Mesodermal cell (in vitro differentiated cells): Measurements from ENCODE around the gene GALNT9.

Source experiments
- H3K27ac ChIP-seq: 2 replicates; pipeline ENCODE4 v1.7.0; 2013; ENCODE audit warnings: mild to moderate bottlenecking, low read depth, low read length, moderate library complexity; ENCODE audit not compliant: severe bottlenecking
- H3K36me3 ChIP-seq: 2 replicates; pipeline ENCODE4 v1.7.1; 2013; ENCODE audit warnings: mild to moderate bottlenecking, low read length, moderate library complexity; ENCODE audit not compliant: control insufficient read depth, insufficient read depth
- H3K4me1 ChIP-seq: one replicate; pipeline ENCODE4 v1.7.1; 2013; ENCODE audit warnings: mild to moderate bottlenecking, low read length; ENCODE audit not compliant: insufficient read depth, control insufficient read depth, poor library complexity, severe bottlenecking
- H3K4me3 ChIP-seq: 2 replicates; pipeline ENCODE4 v1.7.0; 2013; ENCODE audit warnings: low read length, control low read depth, mild to moderate bottlenecking; ENCODE audit not compliant: insufficient read depth, poor library complexity, severe bottlenecking; ENCODE audit errors: extremely low read depth
- H3K9me3 ChIP-seq: 2 replicates; pipeline ENCODE4 v1.7.1; 2013; ENCODE audit warnings: mild to moderate bottlenecking, low read length, moderate library complexity; ENCODE audit not compliant: control insufficient read depth
- WGBS, 2 experiments: methylation state at CpG; one replicate each; pipeline ENCODE4 v1.1.5; 2013; ENCODE audit warnings: missing lambda C conversion rate in 2 of 2; ENCODE audit not compliant: insufficient coverage in 2 of 2; 5-methylcytosine and 5-hydroxymethylcytosine counted together

The GALNT9 gene

GRCh38 chr12:132316497-132317232, 12.7 kb downstream of the GALNT9 start:
- H3K36me3 ChIP-seq, result no peaks in the 10 kb centered on the region
- no peak overlapping the region for H3K4me3 ChIP-seq

GRCh38 chr12:132315951-132316350, 13.4 kb downstream of the GALNT9 start:
- Histone ChIP-seq H3K27ac (no peak overlapping the region), H3K4me1 (no peaks in the 10 kb centered on the region), H3K4me3 (no peak overlapping the region), H3K36me3 (no peaks in the 10 kb centered on the region), H3K9me3 (peaks cover 54% of the 10 kb centered on the region)
- WGBS, 2 experiments, result 76 to 78% methylated on average over 17 to 20 of the region's 20 CpGs

More at GRCh38 chr12:132316497-132317232, 12.7 kb downstream of the GALNT9 start:
- H3K4me1 ChIP-seq, result no peaks in the 10 kb centered on the region
- WGBS, 2 experiments, result 77 to 80% methylated on average over 10 to 14 of the region's 17 CpGs
- H3K9me3 ChIP-seq, result peaks cover 47% of the 10 kb centered on the region
- H3K27ac ChIP-seq, result no peak overlapping the region

DNA sequence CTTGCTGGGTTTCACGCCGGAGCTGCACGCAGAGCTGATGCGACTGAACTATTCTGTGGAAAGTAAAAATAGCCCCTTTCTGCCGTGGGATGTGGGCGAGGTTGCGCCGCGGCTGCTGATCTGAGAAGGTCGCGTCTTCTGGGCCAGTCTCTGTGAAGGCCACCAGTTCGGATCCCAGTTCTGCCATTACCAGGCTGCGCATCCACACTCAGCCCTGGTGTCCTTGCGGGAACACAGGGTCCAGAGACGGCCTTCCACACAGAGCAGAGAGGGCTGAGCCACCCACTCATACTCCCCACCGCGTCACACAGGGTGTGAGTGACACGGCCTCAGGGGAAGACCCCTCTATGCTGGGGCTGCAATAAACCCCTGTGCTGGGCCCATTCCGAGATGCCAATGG, 13.9 kb downstream of the GALNT9 start:
- Histone ChIP-seq H3K4me1 (no peaks in the 10 kb centered on the region), H3K27ac (no peak overlapping the region), H3K36me3 (no peaks in the 10 kb centered on the region), H3K9me3 (peaks cover 52% of the 10 kb centered on the region), H3K4me3 (no peak overlapping the region)
- WGBS, 2 experiments, result 89 to 91% methylated on average over 17 to 19 of the region's 19 CpGs

DNA sequence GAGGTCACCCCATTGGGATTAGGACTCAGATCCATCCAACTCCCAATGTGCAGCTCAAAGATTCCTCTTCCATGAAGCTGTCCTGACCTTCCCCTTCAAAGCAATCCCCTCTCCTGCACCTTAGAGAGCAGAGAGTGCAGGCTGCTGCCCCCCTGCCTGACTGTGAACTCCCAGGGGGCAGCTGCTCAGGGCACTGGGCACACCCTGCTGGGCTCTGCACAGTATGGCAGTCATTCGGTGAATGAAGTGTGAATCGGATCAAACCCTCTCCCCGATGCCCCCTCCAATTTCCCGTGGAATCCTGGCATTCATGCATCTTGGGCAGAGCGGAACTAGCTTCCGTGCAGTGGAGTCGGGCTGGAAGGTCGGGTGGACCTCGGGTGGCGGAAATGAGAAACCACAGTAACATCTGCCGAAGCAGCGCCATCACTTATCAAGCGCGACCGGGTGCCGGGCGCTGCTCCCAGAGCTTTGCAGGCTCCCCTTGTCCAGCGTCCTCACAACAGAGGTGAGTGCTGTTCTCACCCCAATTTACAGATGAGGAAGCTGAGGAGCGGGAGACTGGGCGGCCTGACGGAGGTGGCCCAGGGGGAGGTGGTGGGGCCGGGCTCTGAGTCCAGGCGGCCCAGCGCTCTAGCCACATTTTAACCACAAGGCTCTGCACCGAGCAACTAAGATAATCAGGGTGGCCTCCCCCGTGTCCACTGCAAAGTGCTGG, 14.7 kb downstream of the GALNT9 start:
- Histone ChIP-seq H3K4me1 (no peaks in the 10 kb centered on the region), H3K27ac (no peak overlapping the region), H3K4me3 (no peak overlapping the region), H3K36me3 (no peaks in the 10 kb centered on the region), H3K9me3 (peaks cover 45% of the 10 kb centered on the region)
- WGBS, 2 experiments, result 88 to 89% methylated on average over 24 to 25 of the region's 26 CpGs

DNA sequence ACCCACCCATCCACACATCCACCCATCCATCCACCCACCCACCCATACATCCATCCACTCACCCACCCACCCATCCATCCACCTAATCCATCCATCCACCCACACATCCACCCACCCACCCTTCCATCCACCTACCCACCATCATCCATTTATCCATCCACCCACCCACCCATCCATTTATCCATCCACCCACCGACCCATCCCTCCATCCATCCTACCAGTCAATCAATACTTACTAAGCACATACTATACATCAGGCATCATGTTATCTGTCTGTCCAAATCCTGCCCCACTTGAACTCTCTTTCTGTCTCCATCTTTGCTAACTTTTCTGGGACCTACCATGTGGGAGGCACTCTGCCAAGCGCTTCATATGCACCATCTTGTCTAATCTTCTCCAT, 15.4 kb downstream of the GALNT9 start:
- H3K9me3 ChIP-seq, result peaks cover 51% of the 10 kb centered on the region
- no peak overlapping the region for H3K4me3 ChIP-seq
- WGBS, 2 experiments, result 79 to 94% methylated on average over 2 of the region's 2 CpGs
- no peaks in the 10 kb centered on the region for H3K36me3 ChIP-seq
- H3K27ac ChIP-seq, result no peak overlapping the region
- no peaks in the 10 kb centered on the region for H3K4me1 ChIP-seq

DNA sequence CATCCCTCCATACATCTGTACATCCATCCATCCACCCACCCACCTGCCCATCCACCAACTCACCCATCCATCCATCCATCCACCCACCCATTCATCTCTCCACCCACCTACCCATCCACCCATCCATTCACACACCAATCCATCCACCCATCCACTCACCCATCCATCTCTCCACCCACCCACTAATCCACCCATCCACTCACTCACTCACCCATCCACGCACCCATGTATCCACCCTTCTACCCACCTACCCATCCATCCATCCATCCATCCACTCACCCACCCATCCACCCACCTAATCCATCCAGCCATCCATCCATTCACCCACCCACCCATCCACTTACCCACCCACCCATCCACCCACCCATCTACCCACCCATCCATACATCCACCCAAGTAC, 16.2 kb downstream of the GALNT9 start:
- 91% methylated on average over 1 of the region's 1 CpG; no CpG with 5 or more reads in 1 of the 2 experiments for whole genome bisulfite sequencing, 2 experiments
- H3K36me3 ChIP-seq, result no peaks in the 10 kb centered on the region
- H3K9me3 ChIP-seq, result peaks cover 51% of the 10 kb centered on the region

GRCh38 chr12:132312516-132312915, 16.9 kb downstream of the GALNT9 start:
- Histone ChIP-seq H3K4me3 (no peak overlapping the region), H3K9me3 (peaks cover 55% of the 10 kb centered on the region), H3K4me1 (no peaks in the 10 kb centered on the region), H3K36me3 (no peaks in the 10 kb centered on the region), H3K27ac (no peak overlapping the region)
- WGBS, 2 experiments, result 66 to 72% methylated on average over 6 of the region's 6 CpGs

More for the DNA sequence above, 16.2 kb downstream of the GALNT9 start:
- Histone ChIP-seq H3K4me1 (no peaks in the 10 kb centered on the region), H3K27ac (no peak overlapping the region), H3K4me3 (no peak overlapping the region)

- Histone ChIP-seq H3K9me3 (peaks cover 56% of the 10 kb centered on the region), H3K27ac (no peak overlapping the region), H3K4me1 (no peaks in the 10 kb centered on the region), H3K36me3 (no peaks in the 10 kb centered on the region), H3K4me3 (no peak overlapping the region)
- WGBS, 2 experiments, result 55 to 75% methylated on average over 3 to 11 of the region's 17 CpGs
These were observed 18.0 kb downstream of the GALNT9 start for GRCh38 chr12:132311201-132311915.

DNA sequence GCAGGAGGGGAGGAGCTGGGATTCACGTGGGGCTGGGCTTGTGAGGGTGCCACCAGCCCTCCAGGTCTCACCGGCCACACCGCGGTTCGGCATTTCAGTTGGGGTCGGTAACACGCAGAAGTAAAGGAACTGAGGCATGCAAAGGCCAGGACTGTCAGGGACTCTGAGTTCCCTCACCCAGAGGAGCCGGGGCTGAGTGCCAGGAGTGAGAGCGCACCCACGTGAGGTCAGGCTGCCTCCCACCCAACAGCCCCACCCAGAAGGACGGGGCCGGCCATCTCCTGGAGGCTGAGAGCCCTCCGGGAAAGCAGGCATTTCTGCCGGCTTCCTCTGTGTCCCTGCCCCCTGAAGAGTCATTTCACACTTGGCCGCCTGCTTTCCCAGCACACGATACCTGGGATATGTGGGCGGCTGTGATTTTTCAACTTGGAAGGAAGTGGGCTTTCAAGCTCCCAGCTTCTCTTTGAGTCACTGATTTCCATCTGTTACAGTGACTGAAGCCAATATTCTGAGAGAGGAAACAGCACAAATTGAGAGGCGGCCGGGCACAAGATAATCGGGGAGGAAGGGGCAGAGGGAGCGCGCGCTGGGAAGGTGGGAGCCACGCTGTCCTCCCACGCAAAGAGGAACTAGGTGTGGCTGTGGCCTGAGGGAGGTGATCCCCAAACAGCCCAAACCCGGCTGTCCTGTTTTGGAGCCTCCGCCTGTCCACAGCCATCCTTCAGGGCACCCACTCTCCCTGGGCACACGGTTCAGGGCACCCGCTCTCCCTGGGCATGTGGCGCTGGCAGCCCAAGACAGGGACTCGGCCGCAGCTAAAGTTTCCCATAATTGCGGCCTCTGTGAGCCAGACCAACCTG, 19.0 kb downstream of the GALNT9 start:
- H3K4me3 ChIP-seq, result no peak overlapping the region
- H3K36me3 ChIP-seq, result no peaks in the 10 kb centered on the region
- 73 to 76% methylated on average over 25 to 27 of the region's 33 CpGs for WGBS, 2 experiments
- H3K27ac ChIP-seq, result no peak overlapping the region
- peaks cover 54% of the 10 kb centered on the region for H3K9me3 ChIP-seq
- H3K4me1 ChIP-seq, result no peaks in the 10 kb centered on the region

- WGBS, 2 experiments, result 90 to 92% methylated on average over 17 to 20 of the region's 21 CpGs
- H3K9me3 ChIP-seq, result peaks cover 53% of the 10 kb centered on the region
These were observed 19.7 kb downstream of the GALNT9 start for GRCh38 chr12:132309596-132310086.

More at GRCh38 chr12:132309596-132310086, 19.7 kb downstream of the GALNT9 start:
- no peak overlapping the region for H3K27ac ChIP-seq
- H3K4me3 ChIP-seq, result no peak overlapping the region
- H3K36me3 ChIP-seq, result no peaks in the 10 kb centered on the region
- no peaks in the 10 kb centered on the region for H3K4me1 ChIP-seq
